Measurements from ENCODE around the gene CAPRIN2.

The CAPRIN2 gene, protein sequence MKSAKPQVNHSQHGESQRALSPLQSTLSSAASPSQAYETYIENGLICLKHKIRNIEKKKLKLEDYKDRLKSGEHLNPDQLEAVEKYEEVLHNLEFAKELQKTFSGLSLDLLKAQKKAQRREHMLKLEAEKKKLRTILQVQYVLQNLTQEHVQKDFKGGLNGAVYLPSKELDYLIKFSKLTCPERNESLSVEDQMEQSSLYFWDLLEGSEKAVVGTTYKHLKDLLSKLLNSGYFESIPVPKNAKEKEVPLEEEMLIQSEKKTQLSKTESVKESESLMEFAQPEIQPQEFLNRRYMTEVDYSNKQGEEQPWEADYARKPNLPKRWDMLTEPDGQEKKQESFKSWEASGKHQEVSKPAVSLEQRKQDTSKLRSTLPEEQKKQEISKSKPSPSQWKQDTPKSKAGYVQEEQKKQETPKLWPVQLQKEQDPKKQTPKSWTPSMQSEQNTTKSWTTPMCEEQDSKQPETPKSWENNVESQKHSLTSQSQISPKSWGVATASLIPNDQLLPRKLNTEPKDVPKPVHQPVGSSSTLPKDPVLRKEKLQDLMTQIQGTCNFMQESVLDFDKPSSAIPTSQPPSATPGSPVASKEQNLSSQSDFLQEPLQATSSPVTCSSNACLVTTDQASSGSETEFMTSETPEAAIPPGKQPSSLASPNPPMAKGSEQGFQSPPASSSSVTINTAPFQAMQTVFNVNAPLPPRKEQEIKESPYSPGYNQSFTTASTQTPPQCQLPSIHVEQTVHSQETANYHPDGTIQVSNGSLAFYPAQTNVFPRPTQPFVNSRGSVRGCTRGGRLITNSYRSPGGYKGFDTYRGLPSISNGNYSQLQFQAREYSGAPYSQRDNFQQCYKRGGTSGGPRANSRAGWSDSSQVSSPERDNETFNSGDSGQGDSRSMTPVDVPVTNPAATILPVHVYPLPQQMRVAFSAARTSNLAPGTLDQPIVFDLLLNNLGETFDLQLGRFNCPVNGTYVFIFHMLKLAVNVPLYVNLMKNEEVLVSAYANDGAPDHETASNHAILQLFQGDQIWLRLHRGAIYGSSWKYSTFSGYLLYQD

GRCh38 chr12:30754750-30755394 is at the start of gene CAPRIN2:
TSS of gene CAPRIN2 (minus strand) at chr12:30754951. CDS start at chr12:30753520, 1,431 bp downstream.
- TF ChIP-seq, protein P1, sequence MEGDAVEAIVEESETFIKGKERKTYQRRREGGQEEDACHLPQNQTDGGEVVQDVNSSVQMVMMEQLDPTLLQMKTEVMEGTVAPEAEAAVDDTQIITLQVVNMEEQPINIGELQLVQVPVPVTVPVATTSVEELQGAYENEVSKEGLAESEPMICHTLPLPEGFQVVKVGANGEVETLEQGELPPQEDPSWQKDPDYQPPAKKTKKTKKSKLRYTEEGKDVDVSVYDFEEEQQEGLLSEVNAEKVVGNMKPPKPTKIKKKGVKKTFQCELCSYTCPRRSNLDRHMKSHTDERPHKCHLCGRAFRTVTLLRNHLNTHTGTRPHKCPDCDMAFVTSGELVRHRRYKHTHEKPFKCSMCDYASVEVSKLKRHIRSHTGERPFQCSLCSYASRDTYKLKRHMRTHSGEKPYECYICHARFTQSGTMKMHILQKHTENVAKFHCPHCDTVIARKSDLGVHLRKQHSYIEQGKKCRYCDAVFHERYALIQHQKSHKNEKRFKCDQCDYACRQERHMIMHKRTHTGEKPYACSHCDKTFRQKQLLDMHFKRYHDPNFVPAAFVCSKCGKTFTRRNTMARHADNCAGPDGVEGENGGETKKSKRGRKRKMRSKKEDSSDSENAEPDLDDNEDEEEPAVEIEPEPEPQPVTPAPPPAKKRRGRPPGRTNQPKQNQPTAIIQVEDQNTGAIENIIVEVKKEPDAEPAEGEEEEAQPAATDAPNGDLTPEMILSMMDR (IDR thresholded peaks at IDR 0.05; ENCODE audit: extremely low read depth, insufficient read depth, missing control alignments) = peak; percentile 45
- in situ Hi-C loops (cut with MboI; ENCODE audit: low pct_unique_long_range_greater_than_20kb, low sequenced_read_pairs, unreplicated experiment) = no loop called here
- DNase-seq (ENCODE audit: low spot score) = peak; percentile 94

DNA sequence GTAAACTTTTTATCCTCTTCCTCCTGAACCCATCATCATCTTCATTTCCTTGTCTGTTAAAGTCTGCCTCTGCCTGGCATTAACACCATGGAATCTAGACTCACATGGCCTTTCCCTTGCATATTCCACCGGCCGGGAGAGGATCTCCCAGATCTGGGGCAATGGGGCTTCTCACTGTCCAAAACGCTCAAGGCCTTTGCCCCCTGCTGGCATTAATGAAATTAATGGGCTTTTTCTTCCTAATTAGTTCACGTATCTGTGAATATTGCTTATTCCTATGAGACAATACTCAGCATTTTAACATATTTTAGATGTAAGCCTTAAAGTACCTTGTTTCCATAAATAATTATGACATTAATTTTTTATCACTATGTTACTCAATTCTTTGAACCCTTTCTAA is 42.9 kb upstream of the CAPRIN2 start:
- no peak for DNase-seq (ENCODE audit: low spot score)
- in situ Hi-C loops (cut with MboI; ENCODE audit: low pct_unique_long_range_greater_than_20kb, low sequenced_read_pairs, unreplicated experiment) = no loop called here
- TF ChIP-seq, protein P1 (IDR thresholded peaks at IDR 0.05; ENCODE audit: extremely low read depth, insufficient read depth, missing control alignments) = no peak

GRCh38 chr12:30796891-30797371 is 42.2 kb upstream of the CAPRIN2 start:
- TF ChIP-seq, protein P1 (IDR thresholded peaks at IDR 0.05; ENCODE audit: extremely low read depth, insufficient read depth, missing control alignments) = no peak
- in situ Hi-C loops (cut with MboI; ENCODE audit: low pct_unique_long_range_greater_than_20kb, low sequenced_read_pairs, unreplicated experiment) = no loop called here
- DNase-seq (ENCODE audit: low spot score) = no peak

DNA sequence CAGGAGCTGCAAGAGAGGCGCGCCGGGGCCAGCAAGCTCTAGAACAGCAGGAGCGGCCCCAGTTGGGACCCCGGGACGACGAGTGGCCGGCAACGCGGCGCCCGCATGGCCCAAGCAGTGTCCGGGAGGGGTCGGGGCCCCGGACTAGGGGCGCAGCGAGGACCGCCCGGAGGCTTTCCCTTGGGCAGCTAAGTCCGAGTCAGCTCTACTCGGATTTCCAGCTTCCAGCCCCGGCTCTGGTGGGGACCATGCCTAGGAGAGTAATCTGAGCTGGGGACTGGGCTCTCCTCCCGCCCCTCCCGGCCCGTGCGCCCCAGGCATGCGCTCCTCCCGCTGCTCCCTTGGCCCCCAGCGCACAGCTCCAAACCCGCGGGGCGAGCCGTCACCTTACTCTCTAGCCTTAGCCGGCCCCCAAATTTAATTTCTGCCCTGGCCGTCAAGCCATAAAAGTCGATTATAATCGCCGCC is 41.6 kb upstream of the CAPRIN2 start:
- no peak for DNase-seq (ENCODE audit: low spot score)
- in situ Hi-C loops (cut with MboI; ENCODE audit: low pct_unique_long_range_greater_than_20kb, low sequenced_read_pairs, unreplicated experiment) = no loop called here
- TF ChIP-seq, protein P1 (IDR thresholded peaks at IDR 0.05; ENCODE audit: extremely low read depth, insufficient read depth, missing control alignments) = no peak

- TF ChIP-seq, protein P1 (IDR thresholded peaks at IDR 0.05; ENCODE audit: extremely low read depth, insufficient read depth, missing control alignments) = no peak
- DNase-seq (ENCODE audit: low spot score) = peak; percentile 75
These were observed 40.9 kb upstream of the CAPRIN2 start for GRCh38 chr12:30795410-30796312.

More at GRCh38 chr12:30795410-30796312, 40.9 kb upstream of the CAPRIN2 start:
- in situ Hi-C loops (cut with MboI; ENCODE audit: low pct_unique_long_range_greater_than_20kb, low sequenced_read_pairs, unreplicated experiment) = no loop called here
